GM12878 (cell line): ENCODE results near the gene AKAP8. TPM values are rescaled to one million over a fixed set of nuclear protein-coding genes. Genes with fewer than 3 reads are reported as not detected.

Experiments used
- ATAC-seq: fragments of 200-7000 bp; cut with Tn5 transposase; 3 replicates; pipeline ENCODE4 v1.9.1; 2020; ENCODE audit warnings: mild to moderate bottlenecking, moderate library complexity
- BruUV-seq: library from RNA; stranded (reverse); fragments of 400-500 nt; replicated peaks from 2 replicates; lab custom pipeline; 2021; lab: Mats Ljungman, UMichigan
- CTCF ChIA-PET: fragments of 300-600 bp; sonication (Branson Sonifier 250); formaldehyde crosslinking; extraction: SDS; loops from one replicate; lab custom pipeline; 2021; ENCODE audit warnings: inconsistent platforms; lab: Yijun Ruan, JAX
- POLR2A ChIA-PET: fragments of 350-600 bp; formaldehyde crosslinking; extraction: SDS; loops from one replicate; lab custom pipeline; 2021; ENCODE audit warnings: inconsistent platforms; lab: Charles Lee
- RAD21 ChIA-PET: fragments of 300-600 bp; sonication (Branson Sonifier 250); formaldehyde crosslinking; loops from one replicate; lab custom pipeline; 2023; ENCODE audit warnings: antibody characterized with exemption; ENCODE audit not compliant: unreplicated experiment; lab: Charles Lee
- SMC1A ChIA-PET: fragments of 300-600 bp; sonication (Branson Sonifier 250); formaldehyde crosslinking; loops from one replicate; lab custom pipeline; 2023; ENCODE audit not compliant: unreplicated experiment, uncharacterized antibody; lab: Charles Lee
- DNase-seq: peaks from one replicate; pipeline ENCODE4 v3.0.0-alpha.2; 2011; ENCODE audit warnings: low read depth, low spot score
- FAIRE-seq: peaks from 3 replicates; lab custom pipeline; 2011; peaks lifted over from hg19 to GRCh38; lab: Jason Lieb, UNC
- H2AFZ ChIP-seq: 2 replicates; pipeline ENCODE4 v1.6.0; 2011; ENCODE audit warnings: low read depth, low read length, control low read depth; ENCODE audit not compliant: control insufficient read depth
- H3K27ac ChIP-seq: 2 replicates; pipeline ENCODE4 v1.5.1; 2011; ENCODE audit warnings: control low read depth; ENCODE audit not compliant: control insufficient read depth, insufficient read depth
- H3K27me3 ChIP-seq, 2 experiments: replicated peaks in 1 of 2; 2 replicates each; pipeline versions ENCODE4 v1.6.0 to v1.6.1; 2011; ENCODE audit warnings: low read length in 1 of 2; ENCODE audit not compliant: control insufficient read depth in 2 of 2, insufficient read depth in 2 of 2
- H3K36me3 ChIP-seq, 2 experiments: 2 replicates each; pipeline ENCODE4 v1.5.1; 2011; ENCODE audit warnings: low read length in 1 of 2; ENCODE audit not compliant: control insufficient read depth in 2 of 2, insufficient read depth in 2 of 2
- H3K4me1 ChIP-seq: 2 replicates; pipeline ENCODE4 v1.6.1; 2011; ENCODE audit warnings: mild to moderate bottlenecking, low read length, moderate library complexity, mixed read lengths; ENCODE audit not compliant: control insufficient read depth, insufficient read depth
- H3K4me2 ChIP-seq: 2 replicates; pipeline ENCODE4 v1.6.0; 2011; ENCODE audit warnings: control low read depth; ENCODE audit not compliant: control insufficient read depth, insufficient read depth
- H3K4me3 ChIP-seq: fragments of 200-600 bp; sonication (generic); 2 replicates; pipeline ENCODE4 v1.5.1; 2016
- H3K79me2 ChIP-seq: 2 replicates; pipeline ENCODE4 v1.6.0; 2011; ENCODE audit warnings: low read length; ENCODE audit not compliant: control insufficient read depth, insufficient read depth
- H3K9ac ChIP-seq: 2 replicates; pipeline ENCODE4 v1.8.0; 2011; ENCODE audit warnings: low read length, control low read depth, mixed read lengths; ENCODE audit not compliant: control insufficient read depth, insufficient read depth
- H3K9me3 ChIP-seq: replicated peaks from 3 replicates; pipeline ENCODE4 v1.5.1; 2011; ENCODE audit warnings: mild to moderate bottlenecking, low read length; ENCODE audit not compliant: control insufficient read depth, insufficient read depth
- H4K20me1 ChIP-seq: 2 replicates; pipeline ENCODE4 v1.6.0; 2011; ENCODE audit not compliant: control insufficient read depth, insufficient read depth
- BHLHE40 ChIP-seq, 2 experiments: fragments of 450-650 bp in 1 of 2; IDR thresholded peaks; 2 replicates each; pipeline ENCODE4 v1.6.1; 2011 to 2017; ENCODE audit warnings: low read depth in 2 of 2, borderline replicate concordance in 1 of 2, improper control_type of control experiment in 1 of 2, low read length in 1 of 2, mild to moderate bottlenecking in 1 of 2
- CTCF ChIP-seq, 3 experiments: IDR thresholded peaks in 2 of 3; conservative IDR thresholded peaks in 1 of 3; 2 replicates each; pipeline ENCODE4 v1.5.1; 2011; ENCODE audit warnings: low read depth in 3 of 3, low read length in 3 of 3, mild to moderate bottlenecking in 3 of 3, control low read depth in 2 of 3, moderate library complexity in 2 of 3, inconsistent platforms in 1 of 3, mixed read lengths in 1 of 3; ENCODE audit not compliant: control insufficient read depth in 2 of 3, insufficient read depth in 1 of 3; ENCODE audit errors: extremely low read depth in 1 of 3
- POLR2A ChIP-seq: IDR thresholded peaks from 2 replicates; pipeline ENCODE4 v1.6.1; 2011; ENCODE audit warnings: low read depth, mild to moderate bottlenecking, low read length
- POLR2AphosphoS5 ChIP-seq: IDR thresholded peaks from 2 replicates; pipeline ENCODE4 v1.6.1; 2011; ENCODE audit warnings: mild to moderate bottlenecking, low read length, inconsistent platforms
- PRDM15 ChIP-seq: fragments of 450-650 bp; formaldehyde crosslinking; IDR thresholded peaks from 2 replicates; pipeline ENCODE4 v1.4.0; 2020; ENCODE audit warnings: mild to moderate bottlenecking, moderate library complexity
- RAD21 ChIP-seq: IDR thresholded peaks from 2 replicates; pipeline ENCODE4 v1.6.1; 2011; ENCODE audit warnings: mild to moderate bottlenecking, low read depth, low read length, moderate library complexity; ENCODE audit not compliant: insufficient read depth
- TARDBP ChIP-seq: IDR thresholded peaks from 2 replicates; pipeline ENCODE4 v1.6.1; 2016; ENCODE audit warnings: borderline replicate concordance
- YY1 ChIP-seq: IDR thresholded peaks from 2 replicates; pipeline ENCODE4 v1.6.1; 2011; ENCODE audit warnings: low read depth, mild to moderate bottlenecking, low read length
- WGBS: methylation state at CpG from one replicate; pipeline ENCODE4 v1.1.6; 2016; ENCODE audit warnings: low lambda C conversion rate; ENCODE audit not compliant: insufficient replicate concordance, insufficient coverage; ENCODE audit errors: missing lambda C conversion rate; 5-methylcytosine and 5-hydroxymethylcytosine counted together
- in situ Hi-C: fragments of 300-500 bp; cut with MboI; formaldehyde crosslinking; loops from 9 replicates; pipeline ENCODE4 v1.14.3; 2018; ENCODE audit warnings: mixed read lengths
- intact Hi-C: fragments of 100-400 bp; cut with micrococcal nuclease; formaldehyde crosslinking; loops from one replicate; pipeline ENCODE4 v1.14.2; 2022; ENCODE audit not compliant: unreplicated experiment
- polyA plus RNA-seq, 11 experiments: library from polyadenylated mRNA; depleted of rRNA in 4 of 11; unstranded in 6 of 11; stranded (reverse) in 5 of 11; fragments of >200 nt; fragmentation: Nextera tagmentation in 4 of 11; fragmentation: Illumina TruSeq in 1 of 11; extraction: Ambion mirVana in 4 of 11; extraction: Trizol in 1 of 11; gene quantifications; 1 replicate in 1 of 11; 2 replicates in 10 of 11; pipeline versions ENCODE4 v1.2.1 to v1.2.3, GENCODE V29; 2011 to 2016; ENCODE audit warnings: inconsistent platforms in 2 of 11, missing spikeins in 2 of 11, low read depth in 1 of 11
- total RNA-seq, 4 experiments: library from RNA; depleted of rRNA in 3 of 4; stranded (reverse); fragments of >200 nt in 3 of 4; fragmentation: Illumina TruSeq in 1 of 4; extraction: Trizol in 1 of 4; gene quantifications; 2 replicates each; pipeline versions ENCODE4 v1.2.1 to v1.2.3, GENCODE V29; 2013 to 2021

The AKAP8 gene
- total and polyA plus RNA-seq, 10 of the 15 experiments (the other 5 are each of a cell fraction or from before 2014, with no cell fraction given), result 5.3 to 57.7 (median 20.6) TPM

GRCh38 chr19:15354566-15355296, 24.9 kb downstream of the AKAP8 start:
- TF ChIP-seq YY1 (no peak), POLR2AphosphoS5 (no peak; the same call in 1 of the 2 replicates), POLR2A (peak; percentile 48), CTCF (IDR thresholded peaks at IDR 0.05 in 2 of 3, conservative IDR thresholded peaks at IDR 0.05 in 1 of 3; ENCODE audit: control insufficient read depth in 2 of 3, extremely low read depth in 1 of 3, insufficient read depth in 1 of 3, low read depth in 3 of 3, low read length in 3 of 3) (no peak), RAD21 (no peak), BHLHE40 (IDR thresholded peaks at IDR 0.05; ENCODE audit: borderline replicate concordance in 1 of 2, low read depth in 2 of 2, low read length in 1 of 2) (no peak), TARDBP (no peak), PRDM15 (CRISPR knock-in tag) (no peak)
- no TSS peak for BruUV-seq
- FAIRE-seq, result no peak
- intact Hi-C loops, result no loop called here
- Histone ChIP-seq H4K20me1 (0 out of 2 replicates have a peak, but pooled peaks cover 4% of the 10 kb centered on the region), H3K79me2 (no peaks in the 10 kb centered on the region), H2AFZ (no peak overlapping the region), H3K9ac (no peak overlapping the region), H3K4me2 (no peak overlapping the region), H3K4me3 (no peak overlapping the region), H3K27me3 (no peaks in the 10 kb centered on the region), H3K4me1 (no peaks in the 10 kb centered on the region), H3K9me3 (no peaks in the 10 kb centered on the region), H3K36me3 (peaks cover 22 to 26% of the 10 kb centered on the region in 2 experiments), H3K27ac (no peak overlapping the region)
- CTCF ChIA-PET, result no interaction called here
- SMC1A ChIA-PET, result interaction anchor here (0.6 kb wide), 1 partner anchor 316 kb away, joined by 3 read pairs; no protein-coding TSS in a partner anchor
- POLR2A ChIA-PET, result no interaction called here
- ATAC-seq, result no peak
- WGBS, result 95% methylated on average over 27 of the region's 27 CpGs
- DNase-seq, result no peak
- in situ Hi-C loops, result no loop called here
- RAD21 ChIA-PET, result no interaction called here
